GM21423 (cell line): ENCODE measurements around the gene DNAH10.
"Not testable (repeated sequence)": the region's sequence is repeated elsewhere in the genome, so short reads cannot be mapped to it uniquely, and the experiment has no call there.

Experiments
- ATAC-seq: cut with Tn5 transposase; IDR thresholded peaks from one replicate; pipeline ENCODE4 v1.9.1; 2021; ENCODE audit warnings: mild to moderate bottlenecking, moderate library complexity; ENCODE audit not compliant: unreplicated experiment

The DNAH10 gene

GRCh38 chr12:123905319-123905925 is 143.3 kb downstream of the DNAH10 start:
- ATAC-seq, result no peak

GRCh38 chr12:123906711-123907420 is 144.8 kb downstream of the DNAH10 start:
- ATAC-seq, result no peak

- no peak for ATAC-seq
These were observed 145.8 kb downstream of the DNAH10 start for GRCh38 chr12:123907726-123908476.

GRCh38 chr12:123908884-123909725 is 147.0 kb downstream of the DNAH10 start:
- ATAC-seq, result no peak

GRCh38 chr12:123910057-123910456 is 148.0 kb downstream of the DNAH10 start:
- ATAC-seq, result no peak

- ATAC-seq, result no peak
These were observed 148.7 kb downstream of the DNAH10 start for GRCh38 chr12:123910761-123911193.

- ATAC-seq, result not testable (repeated sequence)
These were observed 149.7 kb downstream of the DNAH10 start for GRCh38 chr12:123911672-123912409.

- ATAC-seq, result no peak
These were observed 150.6 kb downstream of the DNAH10 start for GRCh38 chr12:123912415-123913380.

- ATAC-seq, result no peak
These were observed 152.7 kb downstream of the DNAH10 start for GRCh38 chr12:123914726-123915333.

GRCh38 chr12:123916729-123917128 is 154.6 kb downstream of the DNAH10 start:
- no peak for ATAC-seq

- ATAC-seq, result no peak
These were observed 155.3 kb downstream of the DNAH10 start for GRCh38 chr12:123917337-123917850.

- no peak for ATAC-seq
These were observed 157.9 kb downstream of the DNAH10 start for GRCh38 chr12:123919980-123920360.

GRCh38 chr12:123923038-123923437 is 160.9 kb downstream of the DNAH10 start:
- no peak for ATAC-seq

GRCh38 chr12:123923927-123924326 is 161.8 kb downstream of the DNAH10 start:
- no peak for ATAC-seq

- no peak for ATAC-seq
These were observed 162.4 kb downstream of the DNAH10 start for GRCh38 chr12:123924539-123924938.

- ATAC-seq, result no peak
These were observed 166.3 kb downstream of the DNAH10 start for GRCh38 chr12:123928274-123928865.

- no peak for ATAC-seq
These were observed 166.8 kb downstream of the DNAH10 start for GRCh38 chr12:123928897-123929296.

- no peak for ATAC-seq
These were observed 168.0 kb downstream of the DNAH10 start for GRCh38 chr12:123929946-123930583.
